ENCODE measurements around the gene PLA2G4E.

Gene PLA2G4E

GRCh38 chr15:41968701-41969100, 52.1 kb downstream of the PLA2G4E start:
- H3K4me3 ChIP-seq, result no peak overlapping the region
- H3K27ac ChIP-seq, result peak overlapping the region in 13 of 21 experiments; percentile 23 to 93 (median 73)

- Histone ChIP-seq H3K4me3 (no peak overlapping the region), H3K27ac (peak overlapping the region in 20 of 21 experiments; percentile 23 to 86 (median 63))
Measured at GRCh38 chr15:41967506-41968206, 53.2 kb downstream of the PLA2G4E start.

- peak overlapping the region in 19 of 21 experiments; percentile 23 to 86 (median 63) for H3K27ac ChIP-seq
- no peak overlapping the region for H3K4me3 ChIP-seq
Measured at GRCh38 chr15:41966920-41967465, 53.8 kb downstream of the PLA2G4E start.

- H3K4me3 ChIP-seq, result no peak overlapping the region
- peak overlapping the region in 13 of 21 experiments; percentile 0 to 84 (median 58) for H3K27ac ChIP-seq
Measured at GRCh38 chr15:41966414-41966812, 54.4 kb downstream of the PLA2G4E start.

GRCh38 chr15:41965441-41966413, 55.1 kb downstream of the PLA2G4E start:
- Histone ChIP-seq H3K27ac (peak overlapping the region in 10 of 21 experiments; percentile 0 to 80 (median 60)), H3K4me3 (no peak overlapping the region)

- H3K4me3 ChIP-seq, result no peak overlapping the region
- no peak overlapping the region for H3K27ac ChIP-seq
Measured at GRCh38 chr15:41961595-41962202, 59.1 kb downstream of the PLA2G4E start.

GRCh38 chr15:41961001-41961518, 59.8 kb downstream of the PLA2G4E start:
- no peak overlapping the region for H3K27ac ChIP-seq
- H3K4me3 ChIP-seq, result no peak overlapping the region

GRCh38 chr15:41958002-41958420, 62.8 kb downstream of the PLA2G4E start:
- no peak overlapping the region for H3K4me3 ChIP-seq
- peak overlapping the region in 2 of 21 experiments; percentile 26 to 77 for H3K27ac ChIP-seq

GRCh38 chr15:41957021-41957897, 63.6 kb downstream of the PLA2G4E start:
- H3K27ac ChIP-seq, result peak overlapping the region in 8 of 21 experiments; percentile 8 to 77 (median 36)
- no peak overlapping the region for H3K4me3 ChIP-seq

GRCh38 chr15:41955807-41956525, 64.9 kb downstream of the PLA2G4E start:
- peak overlapping the region in 4 of 21 experiments; percentile 15 to 32 (median 22) for H3K27ac ChIP-seq
- H3K4me3 ChIP-seq, result no peak overlapping the region

GRCh38 chr15:41955100-41955499, 65.7 kb downstream of the PLA2G4E start:
- no peak overlapping the region for H3K4me3 ChIP-seq
- peak overlapping the region in 1 of 21 experiments; percentile 32 for H3K27ac ChIP-seq

- Histone ChIP-seq H3K4me3 (no peak overlapping the region), H3K27ac (no peak overlapping the region)
Measured at GRCh38 chr15:41954036-41954435, 66.8 kb downstream of the PLA2G4E start.

GRCh38 chr15:41952013-41952563, 68.8 kb downstream of the PLA2G4E start:
- H3K27ac ChIP-seq, result peak overlapping the region in 5 of 21 experiments; percentile 8 to 76 (median 13)
- no peak overlapping the region for H3K4me3 ChIP-seq

- no peak overlapping the region for H3K4me3 ChIP-seq
- H3K27ac ChIP-seq, result peak overlapping the region in 8 of 21 experiments; percentile 8 to 76 (median 40)
Measured at GRCh38 chr15:41951571-41951970, 69.3 kb downstream of the PLA2G4E start.

GRCh38 chr15:41950489-41950888, 70.4 kb downstream of the PLA2G4E start:
- Histone ChIP-seq H3K27ac (peak overlapping the region in 8 of 21 experiments; percentile 5 to 76 (median 64)), H3K4me3 (no peak overlapping the region)

GRCh38 chr15:41950127-41950483, 70.7 kb downstream of the PLA2G4E start:
- Histone ChIP-seq H3K27ac (peak overlapping the region in 8 of 21 experiments; percentile 17 to 76 (median 60)), H3K4me3 (no peak overlapping the region)

- Histone ChIP-seq H3K27ac (peak overlapping the region in 7 of 21 experiments; percentile 17 to 76 (median 63)), H3K4me3 (no peak overlapping the region)
Measured at GRCh38 chr15:41949401-41950126, 71.3 kb downstream of the PLA2G4E start.
